ENCODE measurements around the gene APIP. TPM values are rescaled to one million over a fixed set of nuclear protein-coding genes. Genes with fewer than 3 reads are reported as not detected.
A peak's percentile ranks its signal among the peaks of the same experiment; 100 is the strongest.

APIP gene, protein sequence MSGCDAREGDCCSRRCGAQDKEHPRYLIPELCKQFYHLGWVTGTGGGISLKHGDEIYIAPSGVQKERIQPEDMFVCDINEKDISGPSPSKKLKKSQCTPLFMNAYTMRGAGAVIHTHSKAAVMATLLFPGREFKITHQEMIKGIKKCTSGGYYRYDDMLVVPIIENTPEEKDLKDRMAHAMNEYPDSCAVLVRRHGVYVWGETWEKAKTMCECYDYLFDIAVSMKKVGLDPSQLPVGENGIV
- 10 to 100 TPM; 30.8 to 36.4 TPM for total RNA-seq

DNA sequence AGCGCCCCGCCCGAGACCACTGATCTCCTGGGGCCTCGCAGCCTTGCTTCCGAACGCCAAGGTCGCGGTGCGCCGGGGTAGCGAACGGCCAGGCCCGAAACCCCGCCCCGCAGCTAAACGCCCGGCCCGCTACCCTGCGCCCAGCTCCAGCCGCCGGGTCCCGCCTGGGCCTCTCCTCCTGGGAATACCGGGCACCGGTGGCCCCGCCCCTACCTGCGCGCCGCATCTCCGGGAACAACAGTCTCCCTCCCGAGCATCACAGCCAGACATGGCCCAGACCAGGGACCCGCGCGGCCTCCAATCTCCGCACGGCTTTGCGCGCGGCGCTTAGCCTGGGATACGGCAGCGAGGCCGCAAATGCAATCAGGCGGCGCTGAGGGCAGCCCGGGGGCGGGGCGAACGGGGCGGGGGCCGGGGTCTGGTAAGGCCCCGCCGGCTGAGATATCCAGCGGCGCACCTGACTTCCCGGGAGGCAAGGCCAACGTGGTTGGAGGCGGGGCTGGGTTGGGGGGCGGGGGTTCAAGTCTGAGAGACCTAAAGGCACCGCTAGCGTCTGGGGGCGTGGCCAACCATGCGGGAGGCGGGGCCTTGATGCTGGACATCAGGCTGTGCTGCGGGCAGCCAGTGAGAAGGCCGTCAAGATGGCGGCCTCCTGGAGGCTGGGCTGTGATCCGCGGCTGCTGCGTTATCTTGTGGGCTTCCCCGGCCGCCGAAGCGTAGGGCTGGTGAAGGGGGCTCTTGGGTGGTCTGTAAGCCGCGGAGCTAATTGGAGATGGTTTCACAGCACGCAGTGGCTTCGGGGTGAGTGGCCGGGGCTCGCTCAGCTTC is at the start of gene APIP, which contains the start of gene PDHX:
Gene APIP, minus strand, starts transcription at position 365 of the 828 bp plus-strand sequence. Its CDS starts 95 bp downstream, at position 270.
Gene PDHX, plus strand, starts transcription at position 604 of the 828 bp plus-strand sequence. Its CDS starts 38 bp downstream, at position 642.
- peak within 1 kb of the TSS; percentile 98 for H3K4me3 Mint-ChIP-seq
- ChIA-PET POLR2A (interaction anchor here (0.7 kb wide), 3 partner anchors 24 to 320 kb away, joined by 3 to 6 read pairs (median 4); no protein-coding TSS in a partner anchor), CTCF (interaction anchor here (0.6 to 1.6 kb wide), 3 partner anchors 9 to 469 kb away, joined by 3 read pairs; no protein-coding TSS in a partner anchor)
- peaks cover 31% of the 10 kb centered on the region for H3K4me1 Mint-ChIP-seq
- peak within 1 kb of the TSS; percentile 97 for H3K27ac Mint-ChIP-seq
- DNase-seq, result peak; percentile 99
- H3K36me3 Mint-ChIP-seq (ENCODE audit: low read depth), result peaks cover 23% of the 10 kb centered on the region
- no peaks in the 10 kb centered on the region for H3K9me3 Mint-ChIP-seq
- no peaks in the 10 kb centered on the region for H3K27me3 Mint-ChIP-seq

DNA sequence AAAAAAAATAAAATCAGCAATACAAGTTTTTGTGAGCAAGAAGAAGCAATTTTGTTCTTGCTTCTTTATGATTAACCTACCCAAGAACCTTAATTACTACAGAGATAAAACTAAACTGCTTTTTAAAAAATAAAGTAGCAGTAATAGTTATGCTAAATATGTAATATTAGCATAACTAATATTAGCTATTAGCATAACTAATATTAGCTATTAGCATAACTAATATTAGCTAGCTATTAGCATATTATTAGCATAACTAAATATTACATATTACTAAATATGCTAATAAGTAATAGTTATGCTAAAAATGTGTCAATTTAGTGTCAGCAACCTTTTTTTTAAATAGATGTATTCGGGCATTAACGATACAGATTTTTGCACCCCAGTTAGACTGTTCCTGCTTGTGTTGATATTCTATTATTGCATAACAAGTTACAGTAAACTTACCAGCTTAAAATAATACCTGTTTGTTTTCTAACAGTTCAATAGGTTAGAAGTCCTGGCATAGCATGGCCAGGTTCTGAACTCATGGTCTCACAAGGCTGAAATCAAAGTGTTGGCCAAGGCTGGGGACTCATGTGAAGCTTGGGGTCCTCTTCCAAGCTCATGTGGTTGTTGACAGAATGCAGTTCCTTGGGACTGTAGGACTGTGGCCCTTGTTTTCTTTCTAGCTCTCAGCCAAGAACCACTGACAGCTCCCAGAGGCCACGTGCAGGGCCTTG is 48.6 kb upstream of the APIP start:
- ChIA-PET CTCF (interaction anchor here (0.6 kb wide), 1 partner anchor 1731 kb away, joined by 3 read pairs; no protein-coding TSS in a partner anchor), POLR2A (no interaction called here)
- H3K4me3 Mint-ChIP-seq, result no peak overlapping the region
- no peaks in the 10 kb centered on the region for H3K27me3 Mint-ChIP-seq
- DNase-seq, result no peak
- H3K9me3 Mint-ChIP-seq, result no peaks in the 10 kb centered on the region
- H3K36me3 Mint-ChIP-seq (ENCODE audit: low read depth), result peaks cover 18% of the 10 kb centered on the region
- H3K4me1 Mint-ChIP-seq, result no peaks in the 10 kb centered on the region
- no peak overlapping the region for H3K27ac Mint-ChIP-seq

DNA sequence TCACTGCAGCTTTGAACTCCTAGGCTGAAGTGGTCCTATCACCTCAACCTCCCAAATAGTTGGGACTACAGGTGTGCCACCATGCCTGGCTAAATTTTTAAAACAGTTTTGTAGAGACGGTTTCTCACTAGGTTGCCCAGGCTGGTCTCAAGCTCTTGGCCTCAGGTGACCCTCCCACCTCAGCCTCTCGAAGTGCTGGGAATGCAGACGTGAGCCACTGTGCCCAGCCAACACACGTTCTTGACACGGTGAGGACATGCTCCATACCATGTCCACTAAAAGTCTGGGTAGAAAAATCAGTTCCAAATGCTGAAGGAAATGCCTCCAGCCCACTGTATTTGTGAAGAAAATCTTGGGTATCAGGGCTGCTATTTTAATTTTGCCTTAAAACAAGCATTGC is 47.2 kb upstream of the APIP start:
- no peak overlapping the region for H3K4me3 Mint-ChIP-seq
- ChIA-PET POLR2A (no interaction called here), CTCF (no interaction called here)
- DNase-seq, result no peak
- peaks cover 16% of the 10 kb centered on the region for H3K36me3 Mint-ChIP-seq (ENCODE audit: low read depth)
- no peaks in the 10 kb centered on the region for H3K4me1 Mint-ChIP-seq
- no peaks in the 10 kb centered on the region for H3K27me3 Mint-ChIP-seq
- H3K9me3 Mint-ChIP-seq, result no peaks in the 10 kb centered on the region
- no peak overlapping the region for H3K27ac Mint-ChIP-seq

DNA sequence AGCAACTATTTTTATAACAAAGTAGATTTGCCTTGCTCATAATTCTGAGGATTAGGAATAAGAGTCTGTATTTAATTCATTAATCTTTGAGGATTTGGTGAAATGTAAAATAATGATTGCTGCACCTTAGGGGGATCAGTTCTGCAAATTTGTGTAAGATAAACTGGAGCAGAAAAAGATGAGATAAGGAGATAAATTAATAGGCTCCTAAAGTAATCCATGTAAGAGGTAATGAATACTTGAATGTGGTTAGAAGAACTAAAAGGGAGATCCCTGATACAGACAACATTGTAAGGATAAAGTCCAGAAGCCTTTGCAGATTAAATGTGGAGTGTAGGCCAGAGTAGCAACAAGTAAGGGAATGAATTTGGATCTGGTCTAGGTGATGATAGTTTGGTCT is 45.9 kb upstream of the APIP start:
- H3K36me3 Mint-ChIP-seq (ENCODE audit: low read depth), result peaks cover 11% of the 10 kb centered on the region
- POLR2A ChIA-PET, result no interaction called here
- H3K4me3 Mint-ChIP-seq, result no peak overlapping the region

DNA sequence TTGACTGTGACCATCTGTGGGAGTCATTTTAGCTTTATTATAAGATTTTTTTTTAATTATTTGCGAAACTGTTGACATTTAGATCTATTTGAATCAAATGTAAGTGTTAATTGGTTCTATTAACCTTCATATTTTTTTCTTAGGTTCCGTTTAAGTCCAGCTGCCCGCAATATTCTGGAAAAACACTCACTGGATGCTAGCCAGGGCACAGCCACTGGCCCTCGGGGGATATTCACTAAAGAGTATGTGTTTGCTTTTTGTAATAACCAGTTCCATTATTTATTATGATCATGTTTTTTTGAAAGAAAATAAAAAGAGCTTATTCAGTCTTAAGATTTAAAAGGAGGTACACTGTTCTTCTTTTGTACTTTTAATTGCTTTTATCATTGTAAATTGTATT is 44.1 kb upstream of the APIP start:
- no peak overlapping the region for H3K27ac Mint-ChIP-seq
- ChIA-PET CTCF (no interaction called here), POLR2A (interaction anchor here (0.7 kb wide), 1 partner anchor 45 kb away, joined by 3 read pairs; no protein-coding TSS in a partner anchor)
- peaks cover 5% of the 10 kb centered on the region for H3K36me3 Mint-ChIP-seq (ENCODE audit: low read depth)
- no peaks in the 10 kb centered on the region for H3K9me3 Mint-ChIP-seq
- H3K4me3 Mint-ChIP-seq, result no peak overlapping the region
- no peaks in the 10 kb centered on the region for H3K4me1 Mint-ChIP-seq
- DNase-seq, result no peak
- no peaks in the 10 kb centered on the region for H3K27me3 Mint-ChIP-seq

More for the DNA sequence above, 45.9 kb upstream of the APIP start:
- Mint-ChIP-seq H3K9me3 (no peaks in the 10 kb centered on the region), H3K27ac (no peak overlapping the region), H3K4me1 (no peaks in the 10 kb centered on the region), H3K27me3 (no peaks in the 10 kb centered on the region)
- no peak for DNase-seq
- CTCF ChIA-PET, result no interaction called here

DNA sequence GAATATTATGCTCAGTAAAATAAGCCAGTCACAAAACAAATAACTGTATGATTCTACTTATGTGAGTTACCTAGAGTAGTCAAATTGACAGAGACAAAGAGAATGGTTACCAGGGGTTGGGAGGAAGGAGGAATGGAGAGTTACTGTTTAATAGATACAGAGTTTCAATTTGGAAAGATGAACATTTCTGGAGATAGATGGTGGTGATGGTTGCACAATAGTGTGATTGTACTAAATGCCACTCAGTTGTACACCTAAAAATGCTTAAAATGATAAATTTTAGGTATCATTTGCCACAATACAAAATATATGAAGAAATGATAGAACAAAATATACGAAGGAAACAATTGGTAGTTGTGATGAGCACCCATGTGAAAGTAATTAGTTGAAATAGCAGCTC is 43.6 kb upstream of the APIP start:
- Mint-ChIP-seq H3K4me3 (no peak overlapping the region), H3K27me3 (no peaks in the 10 kb centered on the region), H3K9me3 (no peaks in the 10 kb centered on the region), H3K4me1 (no peaks in the 10 kb centered on the region), H3K36me3 (ENCODE audit: low read depth) (peaks cover 5% of the 10 kb centered on the region), H3K27ac (no peak overlapping the region)
- ChIA-PET POLR2A (interaction anchor here (0.7 kb wide), 1 partner anchor 44 kb away, joined by 3 read pairs; no protein-coding TSS in a partner anchor), CTCF (no interaction called here)
- DNase-seq, result no peak

DNA sequence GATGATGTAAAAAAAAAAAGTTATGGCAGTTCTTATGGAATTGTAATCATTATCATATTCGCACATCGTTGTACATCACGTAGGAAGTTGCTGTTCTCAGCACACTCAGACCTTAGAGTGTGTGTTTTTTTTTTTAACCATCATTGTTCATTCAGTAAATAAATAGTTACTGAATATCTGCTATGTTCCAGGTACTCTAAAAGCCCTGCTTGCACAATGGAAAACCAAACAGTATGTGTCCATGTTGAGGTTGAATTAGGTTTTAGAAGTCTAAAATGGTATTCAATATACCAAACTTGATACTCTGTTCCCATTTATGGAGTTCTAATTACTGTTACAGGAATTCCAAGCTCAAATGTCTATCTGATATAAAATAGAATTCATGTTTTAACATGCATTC is 41.4 kb upstream of the APIP start:
- H3K27ac Mint-ChIP-seq, result no peak overlapping the region
- POLR2A ChIA-PET, result interaction anchor here (0.7 kb wide), 1 partner anchor 219 kb away, joined by 3 read pairs; no protein-coding TSS in a partner anchor

DNA sequence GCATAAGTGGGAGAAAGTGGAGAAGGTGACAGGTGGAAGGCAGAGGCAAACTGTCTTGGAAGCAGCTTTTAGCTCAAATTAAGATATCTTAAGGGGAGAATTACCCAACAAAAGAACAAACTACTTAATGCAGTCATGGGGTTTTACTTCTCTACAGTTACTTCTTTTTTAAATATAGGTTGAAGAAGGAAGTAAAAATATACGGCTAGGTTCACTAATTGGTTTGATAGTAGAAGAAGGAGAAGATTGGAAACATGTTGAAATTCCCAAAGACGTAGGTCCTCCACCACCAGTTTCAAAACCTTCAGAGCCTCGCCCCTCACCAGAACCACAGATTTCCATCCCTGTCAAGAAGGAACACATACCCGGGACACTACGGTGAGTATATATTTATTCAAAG is 41.0 kb upstream of the APIP start:
- peaks cover 9% of the 10 kb centered on the region for H3K36me3 Mint-ChIP-seq (ENCODE audit: low read depth)
- no peaks in the 10 kb centered on the region for H3K27me3 Mint-ChIP-seq
- H3K4me1 Mint-ChIP-seq, result no peaks in the 10 kb centered on the region
- DNase-seq, result no peak
- H3K4me3 Mint-ChIP-seq, result no peak overlapping the region
- no peaks in the 10 kb centered on the region for H3K9me3 Mint-ChIP-seq
- POLR2A ChIA-PET, result interaction anchor here (0.7 kb wide), 1 partner anchor 220 kb away, joined by 3 read pairs; no protein-coding TSS in a partner anchor
- CTCF ChIA-PET, result interaction anchor here (0.7 kb wide), 1 partner anchor 58 kb away, joined by 3 read pairs; no protein-coding TSS in a partner anchor
- no peak overlapping the region for H3K27ac Mint-ChIP-seq

More for the DNA sequence above, 41.4 kb upstream of the APIP start:
- DNase-seq, result no peak
- Mint-ChIP-seq H3K36me3 (ENCODE audit: low read depth) (peaks cover 9% of the 10 kb centered on the region), H3K9me3 (no peaks in the 10 kb centered on the region), H3K4me3 (no peak overlapping the region), H3K4me1 (no peaks in the 10 kb centered on the region), H3K27me3 (no peaks in the 10 kb centered on the region)
- CTCF ChIA-PET, result no interaction called here

DNA sequence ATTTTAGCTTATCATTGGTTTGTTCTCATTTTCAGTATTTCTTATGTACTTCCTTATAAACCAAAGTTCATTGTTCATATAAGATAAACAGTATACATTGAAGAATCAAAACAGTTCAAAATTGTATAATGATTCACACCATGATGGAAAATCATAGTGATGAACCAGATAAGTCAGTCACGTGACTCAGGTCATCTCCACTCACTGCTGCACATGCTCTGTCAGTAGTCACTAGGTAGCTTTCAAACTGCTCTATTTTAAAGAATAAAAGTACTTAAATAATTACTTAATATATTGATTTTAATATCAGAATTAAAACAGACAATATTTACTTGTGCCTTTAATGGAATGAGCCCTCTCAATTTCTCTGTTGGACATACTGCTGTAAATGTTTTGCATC is 37.8 kb upstream of the APIP start:
- ChIA-PET POLR2A (no interaction called here), CTCF (no interaction called here)
- no peak overlapping the region for H3K27ac Mint-ChIP-seq
- H3K27me3 Mint-ChIP-seq, result no peaks in the 10 kb centered on the region
- H3K4me3 Mint-ChIP-seq, result no peak overlapping the region
- H3K9me3 Mint-ChIP-seq, result no peaks in the 10 kb centered on the region
- peaks cover 16% of the 10 kb centered on the region for H3K36me3 Mint-ChIP-seq (ENCODE audit: low read depth)
- no peaks in the 10 kb centered on the region for H3K4me1 Mint-ChIP-seq
- no peak for DNase-seq

DNA sequence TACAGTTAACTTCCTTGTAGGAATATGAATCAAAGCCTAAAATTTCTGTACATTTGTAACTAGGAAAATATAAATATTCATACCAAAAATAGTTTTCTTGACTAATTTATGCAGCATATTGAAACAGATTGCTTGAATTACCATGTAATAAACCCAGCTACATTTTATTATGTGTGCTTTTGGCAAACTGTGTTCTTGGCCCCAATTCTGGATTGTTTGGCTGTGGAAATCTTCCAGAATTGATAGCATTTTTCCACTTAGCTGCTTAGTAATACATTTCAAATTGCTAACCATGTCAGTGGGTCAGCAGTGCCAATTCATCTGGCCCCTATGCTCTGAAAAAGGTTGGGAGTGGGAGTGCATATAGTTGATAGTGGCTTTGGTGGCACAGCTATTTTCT is 32.5 kb upstream of the APIP start:
- Mint-ChIP-seq H3K27me3 (no peaks in the 10 kb centered on the region), H3K4me3 (no peak overlapping the region), H3K27ac (no peak overlapping the region), H3K36me3 (ENCODE audit: low read depth) (peaks cover 25% of the 10 kb centered on the region), H3K4me1 (peaks cover 2% of the 10 kb centered on the region), H3K9me3 (peaks cover 9% of the 10 kb centered on the region)
- ChIA-PET POLR2A (no interaction called here), CTCF (no interaction called here)
- no peak for DNase-seq

DNA sequence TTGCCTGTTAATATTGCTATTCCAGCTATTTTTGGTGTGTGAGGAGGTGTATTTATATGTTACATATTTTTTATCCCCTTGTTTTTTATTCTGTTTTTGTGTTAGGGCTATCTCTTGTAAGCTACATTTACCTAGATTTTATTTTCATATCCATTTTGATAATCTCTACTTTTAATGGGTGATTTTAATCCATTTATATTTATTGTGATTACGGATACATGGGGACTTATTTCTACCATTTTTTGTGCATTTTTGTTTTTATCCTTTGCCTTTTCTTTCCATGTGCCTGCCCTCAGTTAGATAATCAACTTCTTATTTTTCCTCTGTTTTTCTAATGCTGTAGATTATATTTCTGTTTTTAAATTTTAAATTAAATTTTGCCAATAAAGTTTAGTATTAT is 28.5 kb upstream of the APIP start:
- no peak for DNase-seq
- Mint-ChIP-seq H3K4me1 (peaks cover 2% of the 10 kb centered on the region), H3K27ac (no peak overlapping the region), H3K27me3 (no peaks in the 10 kb centered on the region), H3K9me3 (peaks cover 9% of the 10 kb centered on the region), H3K4me3 (no peak overlapping the region), H3K36me3 (ENCODE audit: low read depth) (peaks cover 15% of the 10 kb centered on the region)
- ChIA-PET POLR2A (no interaction called here), CTCF (no interaction called here)

DNA sequence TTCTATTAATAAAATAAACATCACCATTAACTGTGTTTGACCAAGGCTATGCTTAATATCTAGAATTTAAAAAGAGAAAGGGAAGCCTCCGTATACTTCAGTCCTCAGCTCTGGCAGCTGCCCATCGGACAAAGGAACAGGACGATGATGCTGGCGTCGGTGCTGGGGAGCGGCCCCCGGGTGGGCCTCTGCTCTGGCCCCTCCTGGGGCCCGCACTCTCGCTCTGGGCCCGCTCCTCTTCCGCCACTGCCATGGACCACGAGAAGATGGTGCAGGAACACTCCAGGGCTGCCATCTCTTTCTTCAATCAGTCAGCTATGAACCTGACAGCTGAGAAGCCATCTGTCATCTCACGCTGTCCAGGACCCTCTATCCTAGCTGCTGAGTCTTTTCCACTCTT is 25.5 kb upstream of the APIP start:
- peaks cover 9% of the 10 kb centered on the region for H3K9me3 Mint-ChIP-seq
- peaks cover 13% of the 10 kb centered on the region for H3K4me1 Mint-ChIP-seq
- no peak overlapping the region for H3K4me3 Mint-ChIP-seq
- ChIA-PET CTCF (interaction anchor here (1.4 kb wide), 1 partner anchor 12 kb away, joined by 3 read pairs; no protein-coding TSS in a partner anchor), POLR2A (no interaction called here)
- DNase-seq, result no peak
- H3K27ac Mint-ChIP-seq, result no peak overlapping the region
- no peaks in the 10 kb centered on the region for H3K27me3 Mint-ChIP-seq
- H3K36me3 Mint-ChIP-seq (ENCODE audit: low read depth), result peaks cover 15% of the 10 kb centered on the region

Data from activated CD4-positive, alpha-beta T cell treated with anti-CD3 and anti-CD28 coated beads, Interleukin-2, amount 10 ng/mL, durations not matched to agents 7 days and 5 days (primary cell).